ENCODE data around the gene BCAS3. TPM values are rescaled to one million over a fixed set of nuclear protein-coding genes. Genes with fewer than 3 reads are reported as not detected.
"Not testable (repeated sequence)": the region's sequence is repeated elsewhere in the genome, so short reads cannot be mapped to it uniquely, and the experiment has no call there.

BCAS3 gene
- total RNA-seq, 1 donor from 2014 or later = 50.8 TPM

DNA sequence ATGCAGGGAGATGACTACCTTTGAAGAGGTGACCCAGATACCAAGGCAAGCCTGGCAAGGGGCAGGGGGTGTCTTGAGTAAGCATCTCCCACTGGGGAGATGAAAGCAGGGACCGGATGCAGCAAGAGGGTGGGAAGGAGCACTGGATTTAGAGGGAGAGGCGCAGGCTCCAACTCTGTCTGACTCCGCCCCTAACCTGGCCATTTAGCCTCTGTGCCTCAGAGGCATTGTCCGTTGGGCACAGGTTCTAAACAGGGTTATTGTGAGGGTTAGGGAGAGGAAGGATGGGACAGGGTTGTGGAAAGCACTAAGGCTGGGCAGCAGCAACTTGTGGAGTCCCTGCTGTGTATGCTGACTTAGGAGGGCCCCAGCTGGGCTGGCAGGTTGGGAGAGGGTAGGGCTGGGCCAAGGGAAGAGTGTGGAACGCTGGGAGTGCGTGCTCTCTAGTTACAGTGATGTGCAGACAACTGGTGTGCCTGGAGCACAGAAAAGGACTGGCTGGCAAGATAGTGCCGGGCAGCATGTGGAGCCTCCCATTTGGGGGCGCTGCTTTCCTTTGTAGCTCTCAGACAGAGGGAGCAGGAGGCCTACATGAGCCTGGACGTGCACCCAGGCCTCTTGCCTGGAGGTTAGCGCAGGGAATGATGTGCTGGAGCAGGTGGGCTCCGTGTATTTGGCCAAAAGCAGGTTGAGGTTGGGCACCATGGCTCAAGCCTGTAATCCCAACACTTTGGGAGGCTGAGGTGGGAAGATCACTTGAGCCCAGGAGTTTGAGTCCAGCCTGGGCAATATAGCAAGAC, 748.2 kb downstream of the BCAS3 start:
- no peak for DNase-seq

DNA sequence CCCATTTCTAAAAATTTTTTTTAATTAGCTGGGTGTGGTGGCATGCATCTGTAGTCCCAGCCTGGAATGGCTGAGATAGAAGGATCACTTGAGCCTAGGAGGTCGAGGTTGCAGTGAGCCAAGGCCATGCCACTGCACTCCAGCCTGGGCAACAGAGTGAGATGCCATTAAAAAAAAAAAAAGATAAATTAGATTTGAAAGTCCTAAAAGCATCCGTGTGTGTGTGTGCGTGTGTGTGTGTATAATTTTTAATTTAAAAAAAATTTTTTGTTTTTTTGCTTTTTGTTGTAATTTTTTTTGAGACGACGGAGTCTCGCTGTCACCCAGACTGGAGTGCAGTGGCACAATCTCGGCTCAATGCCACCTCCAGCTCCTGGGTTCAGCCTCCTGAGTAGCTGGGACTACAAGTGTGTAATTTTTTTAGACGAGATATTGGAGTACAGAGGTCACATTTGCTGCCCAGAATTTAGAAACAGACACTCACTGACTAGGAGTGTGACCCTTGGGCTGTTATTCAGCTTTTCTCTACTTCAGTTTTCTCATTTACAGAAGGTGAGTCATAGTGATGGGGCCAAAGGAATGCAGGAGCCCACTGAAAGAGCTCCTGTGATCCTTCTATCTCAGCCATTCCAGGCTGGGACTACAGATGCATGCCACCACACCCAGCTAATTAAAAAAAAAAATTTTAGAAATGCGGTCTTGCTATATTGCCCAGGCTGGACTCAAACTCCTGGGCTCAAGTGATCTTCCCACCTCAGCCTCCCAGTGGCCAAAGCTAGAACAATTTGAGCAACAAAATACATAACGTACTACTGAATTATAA, 749.0 kb downstream of the BCAS3 start:
- no peak for DNase-seq

DNA sequence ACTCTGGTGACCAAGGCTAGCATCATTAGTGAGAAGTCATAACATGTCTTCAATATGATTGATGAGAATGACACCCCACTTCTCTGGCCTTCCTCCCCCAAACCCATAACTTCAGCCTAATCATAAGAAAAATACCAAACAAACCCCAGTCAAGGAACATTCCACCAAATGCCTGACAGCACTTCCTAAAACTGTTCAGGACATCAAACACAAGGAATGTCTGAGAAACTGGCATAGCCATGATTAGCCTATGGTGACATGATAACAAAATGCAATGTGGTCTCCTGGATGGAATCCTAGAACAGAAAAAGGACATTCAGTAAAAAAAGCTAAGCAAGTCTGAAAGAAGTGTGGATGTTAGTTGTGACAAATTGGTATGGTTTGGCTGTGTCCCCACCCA, 749.9 kb downstream of the BCAS3 start:
- no peak for DNase-seq

DNA sequence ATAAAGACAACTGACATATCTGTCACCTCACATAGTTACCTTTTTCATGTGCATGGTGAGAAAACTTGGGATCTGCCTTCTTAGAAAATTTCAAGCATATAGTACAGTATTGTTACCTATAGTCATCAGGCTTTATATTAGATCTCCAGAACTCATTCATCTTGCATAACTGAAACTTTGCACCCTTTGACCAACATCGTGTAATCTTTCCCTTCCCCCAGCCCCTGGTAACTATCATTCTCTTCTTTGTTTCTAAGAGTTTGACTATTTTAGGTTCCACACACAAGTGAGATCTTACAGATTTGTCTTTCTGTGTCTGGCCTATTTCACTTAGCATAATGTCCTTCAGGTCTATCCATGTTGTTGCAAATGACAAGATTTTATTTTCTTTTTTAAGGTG, 751.6 kb downstream of the BCAS3 start:
- no peak for DNase-seq

DNA sequence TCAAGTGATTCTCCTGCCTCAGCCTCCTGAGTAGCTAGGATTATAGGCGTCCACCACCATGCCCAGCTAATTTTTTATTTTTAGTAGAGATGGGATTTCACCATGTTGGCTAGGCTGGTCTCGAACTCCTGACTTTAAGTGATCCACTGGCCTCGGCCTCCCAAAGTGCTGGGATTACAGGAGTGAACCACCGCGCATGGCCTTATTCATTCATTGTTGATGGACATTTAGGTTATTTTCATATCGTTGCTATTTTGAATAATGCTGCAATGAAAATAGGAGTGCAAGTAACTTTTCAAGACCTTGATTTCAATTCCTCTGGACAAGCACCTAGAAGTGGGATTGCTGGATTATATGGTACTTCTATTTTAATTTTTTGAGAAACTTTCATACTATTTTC, 752.2 kb downstream of the BCAS3 start:
- DNase-seq = not testable (repeated sequence)

DNA sequence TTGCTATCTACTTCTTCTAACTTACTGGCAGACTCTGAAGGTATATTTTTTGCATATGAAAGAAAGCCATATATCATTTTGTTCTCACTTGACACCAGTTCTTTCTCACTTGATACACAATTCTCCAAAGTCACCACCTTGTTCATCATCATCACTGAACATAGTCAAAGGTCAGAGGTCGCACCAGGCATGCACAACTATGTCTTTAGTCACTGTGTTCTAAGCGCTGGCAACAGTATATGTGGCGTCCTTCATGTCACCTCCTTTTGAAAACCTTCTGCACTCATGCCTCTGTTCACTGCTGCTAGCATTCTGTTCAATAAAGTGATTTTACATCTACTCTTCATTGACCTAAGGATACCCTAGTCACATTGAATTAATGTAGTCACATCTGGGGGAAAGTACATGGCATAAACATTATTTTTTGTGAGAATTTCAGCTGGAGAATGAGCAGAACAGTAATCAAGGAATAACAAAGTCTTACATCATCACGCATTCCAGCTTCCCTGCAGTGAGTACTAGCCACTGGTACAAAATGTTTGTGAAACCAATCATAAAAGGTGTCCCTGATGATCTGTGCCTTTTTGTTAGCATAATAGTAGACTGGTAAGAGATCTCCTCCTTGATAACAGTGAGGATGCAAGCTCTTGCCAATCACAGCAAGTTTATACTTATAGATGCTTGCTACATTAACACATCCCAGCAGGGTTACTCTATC, 754.1 kb downstream of the BCAS3 start:
- DNase-seq = no peak

DNA sequence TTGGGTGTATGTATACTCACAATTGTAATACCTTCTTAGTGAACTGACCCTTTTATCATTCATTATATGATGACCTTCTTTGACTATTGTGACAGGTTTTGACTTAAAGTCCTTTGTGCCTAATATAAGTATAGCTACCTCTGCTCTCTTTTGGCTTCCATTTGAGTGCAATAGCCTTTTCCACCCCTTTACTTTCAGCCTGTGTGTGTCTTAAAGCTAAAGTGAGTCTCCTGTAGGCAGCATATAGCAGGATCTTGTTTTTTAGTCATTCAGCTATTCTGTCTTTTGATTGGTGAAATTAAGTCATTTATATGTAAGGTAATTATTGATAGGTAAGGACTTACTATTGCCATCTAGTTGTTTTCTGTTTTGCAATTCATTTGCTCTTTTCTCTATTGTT, 758.6 kb downstream of the BCAS3 start:
- no peak for DNase-seq

DNA sequence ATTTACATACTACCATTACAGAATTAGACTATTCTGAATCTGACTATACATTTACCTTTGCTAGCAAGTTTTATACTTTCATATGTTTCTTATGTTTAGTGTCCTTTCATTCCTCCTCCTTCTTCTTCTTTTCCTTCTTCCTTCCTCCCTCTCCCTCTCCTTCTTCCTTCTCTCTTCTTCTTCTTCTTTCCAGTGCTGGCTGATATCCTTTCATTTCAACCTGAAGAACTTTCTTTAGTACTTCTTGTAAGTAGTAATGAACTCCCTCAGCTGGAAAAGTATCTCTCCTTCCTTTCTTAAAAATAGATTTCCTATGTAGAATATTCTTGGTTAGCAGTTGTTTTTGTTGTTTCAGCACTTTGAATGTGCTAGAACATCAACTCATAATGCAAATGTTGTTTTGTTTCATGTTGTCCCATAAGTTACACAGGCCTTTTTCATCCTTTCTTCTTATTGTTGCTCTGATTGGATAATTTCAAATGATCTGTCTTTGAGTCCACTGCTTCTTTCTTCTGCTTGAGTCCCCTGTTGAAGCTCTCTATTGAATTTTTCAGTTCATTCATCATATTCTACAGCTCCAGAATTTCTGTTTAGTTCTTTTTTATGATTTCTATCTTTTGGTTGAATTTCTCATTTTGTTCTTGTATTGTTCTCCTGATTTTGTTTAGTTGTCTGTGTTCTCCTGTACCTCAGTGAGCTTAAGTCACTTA, 759.5 kb downstream of the BCAS3 start:
- no peak for DNase-seq

DNA sequence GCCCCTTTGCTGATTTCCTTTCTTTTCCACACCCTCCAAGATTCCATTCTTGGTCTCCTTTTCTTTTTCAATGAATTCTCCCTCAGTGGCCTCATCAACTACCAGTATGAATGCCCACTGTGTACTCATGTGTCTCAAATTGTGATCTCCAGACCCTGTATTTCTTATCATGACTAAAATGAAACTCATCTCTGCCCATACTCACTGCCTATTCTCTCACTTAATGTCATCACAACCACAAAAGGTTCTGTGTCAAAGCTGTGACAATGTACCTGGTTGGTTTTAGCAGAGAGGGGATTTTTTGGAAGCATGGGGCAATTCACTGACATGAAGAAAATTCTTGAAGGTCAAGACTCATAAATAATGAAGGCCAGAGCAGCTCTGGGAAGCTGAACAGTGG, 763.0 kb downstream of the BCAS3 start:
- DNase-seq = no peak

DNA sequence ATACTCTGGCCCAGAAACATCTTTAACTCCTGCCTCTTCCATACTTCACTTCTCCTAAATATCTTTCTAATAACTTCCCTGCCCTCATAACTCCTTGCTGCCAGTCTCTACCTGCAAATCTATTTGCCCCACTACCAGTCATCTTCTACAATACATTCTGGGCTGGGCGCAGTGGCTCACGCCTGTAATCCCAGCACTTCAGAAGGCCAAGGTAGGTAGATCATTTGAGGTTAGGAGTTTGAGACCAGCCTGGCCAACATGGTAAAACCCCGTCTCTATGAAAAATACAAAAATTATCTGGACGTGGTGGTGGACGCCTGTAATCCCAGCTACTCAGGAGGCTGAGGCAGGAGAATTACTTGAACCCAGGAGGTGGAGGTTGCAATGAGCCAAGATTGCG, 763.9 kb downstream of the BCAS3 start:
- DNase-seq = not testable (repeated sequence)

DNA sequence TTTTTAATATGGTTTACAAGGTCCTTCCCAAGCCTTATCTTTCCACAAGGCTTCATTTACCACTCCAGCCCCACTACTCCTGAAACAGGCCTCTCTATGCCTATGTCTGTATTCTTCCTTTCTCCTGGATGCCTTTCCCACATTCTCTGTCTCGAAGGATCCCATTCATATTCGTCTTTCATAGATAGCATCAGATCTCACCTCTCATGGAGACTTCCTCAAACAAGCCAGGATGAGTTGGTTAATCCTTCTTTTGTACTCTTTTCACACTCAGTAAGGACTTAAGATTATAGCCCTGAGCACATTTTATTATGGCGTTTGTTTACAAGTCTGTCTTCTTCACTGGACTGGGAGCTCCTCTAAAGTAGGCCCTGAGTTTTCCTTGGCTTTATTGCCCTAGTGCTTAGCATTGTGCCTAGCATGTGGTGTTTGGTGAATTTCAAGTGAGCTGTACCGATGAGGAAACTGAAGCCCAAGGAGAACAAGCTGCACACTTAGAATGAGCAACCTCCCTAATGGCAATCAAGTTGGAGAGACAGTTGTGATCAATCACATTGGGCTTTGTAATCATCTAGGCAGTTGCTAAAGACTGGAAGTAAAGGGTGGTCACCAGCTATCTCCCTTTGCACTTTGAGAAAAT, 764.6 kb downstream of the BCAS3 start:
- DNase-seq = no peak

Small RNAs within 50 kb of the gene (small RNA-seq; reads per million reads assigned to genes)
- gene RF00019 = not detected
- gene RN7SL448P = not detected
- not detected for gene RN7SL606P
- gene RNU6-623P = not detected

Other genes starting within 250 kb of the BCAS3 start
- gene APPBP2, start 151.6 kb upstream of the BCAS3 start, total RNA-seq = 80.5 TPM
- 16.2 TPM for gene PPM1D, start 77.7 kb upstream of the BCAS3 start, total RNA-seq